Thyroid gland (tissue), 4 donors: ENCODE measurements around the gene ADAM22. TPM values are rescaled to one million over a fixed set of nuclear protein-coding genes. Genes with fewer than 3 reads are reported as not detected.

Experiments
- DNase-seq, 2 donors: peaks; one replicate each; pipeline ENCODE4 v3.0.0-alpha.2; 2019
- H3K27ac ChIP-seq, 3 donors: fragments of 200-600 bp; sonication (generic); 1 replicate in 2 of 3; 2 replicates in 1 of 3; pipeline ENCODE4 v1.5.1; 2016 to 2019; ENCODE audit warnings: mild to moderate bottlenecking in 1 of 3, moderate library complexity in 1 of 3
- H3K27me3 ChIP-seq: fragments of 200-600 bp; sonication (generic); one replicate; pipeline ENCODE4 v1.5.1; 2019
- H3K36me3 ChIP-seq, 2 donors: fragments of 200-600 bp; sonication (generic); one replicate each; pipeline ENCODE4 v1.5.1; 2016 to 2019
- H3K4me1 ChIP-seq, 2 donors: fragments of 200-600 bp; sonication (generic); one replicate each; pipeline ENCODE4 v1.5.1; 2017 to 2019
- H3K4me3 ChIP-seq, 3 donors: fragments of 200-600 bp; sonication (generic); replicated peaks in 1 of 3; 1 replicate in 2 of 3; 2 replicates in 1 of 3; pipeline ENCODE4 v1.5.1; 2016; ENCODE audit warnings: mild to moderate bottlenecking in 1 of 3
- H3K9me3 ChIP-seq: fragments of 200-600 bp; sonication (generic); one replicate; pipeline ENCODE4 v1.5.1; 2017
- CTCF ChIP-seq, 6 experiments: fragments of 200-600 bp in 3 of 6; fragments of 450-650 bp in 3 of 6; sonication (generic) in 3 of 6; IDR thresholded peaks; one replicate each; pipeline ENCODE4 v1.5.1; 2016 to 2019; ENCODE audit warnings: antibody characterized with exemption in 6 of 6, mild to moderate bottlenecking in 2 of 6, inconsistent platforms in 1 of 6, moderate library complexity in 1 of 6
- POLR2A ChIP-seq, 2 donors: fragments of 450-650 bp; IDR thresholded peaks; one replicate each; pipeline ENCODE4 v1.6.1; 2017; ENCODE audit warnings: antibody characterized with exemption in 2 of 2, mild to moderate bottlenecking in 2 of 2, moderate library complexity in 1 of 2
- WGBS, 2 donors: methylation state at CpG; one replicate each; pipeline ENCODE4 v1.1.5; 2017; 5-methylcytosine and 5-hydroxymethylcytosine counted together
- intact Hi-C: fragments of 100-400 bp; cut with DNase I; formaldehyde crosslinking; loops from one replicate; pipeline ENCODE4 v1.15.1; 2023
- total RNA-seq, 4 donors: library from RNA; depleted of rRNA; stranded (reverse); fragments of >200 nt; gene quantifications; one replicate each; pipeline ENCODE4 v1.2.3, GENCODE V29; 2016

Gene ADAM22
- total RNA-seq, 4 donors from 2014 or later: 13.0 to 25.0 (median 17.1) TPM

GRCh38 chr7:88202799-88203198 is 268.7 kb downstream of the ADAM22 start:
- H3K9me3 ChIP-seq: no peaks in the 10 kb centered on the region
- intact Hi-C loops: no loop called here
- no peaks in the 10 kb centered on the region for H3K4me1 ChIP-seq
- H3K27me3 ChIP-seq: no peaks in the 10 kb centered on the region
- 86 to 90% methylated on average over 3 of the region's 3 CpGs for WGBS, 2 donors
- TF ChIP-seq POLR2A (IDR thresholded peaks at IDR 0.05): no peak
- TF ChIP-seq CTCF (IDR thresholded peaks at IDR 0.05): no peak
- no peak overlapping the region for H3K4me3 ChIP-seq
- no peak for DNase-seq
- no peak overlapping the region for H3K27ac ChIP-seq
- H3K36me3 ChIP-seq: peaks cover 25 to 32% of the 10 kb centered on the region in 2 donors

- Histone ChIP-seq H3K27me3 (no peaks in the 10 kb centered on the region), H3K4me1 (no peaks in the 10 kb centered on the region), H3K27ac (no peak overlapping the region), H3K36me3 (peaks cover 31 to 37% of the 10 kb centered on the region in 2 donors), H3K4me3 (no peak overlapping the region), H3K9me3 (no peaks in the 10 kb centered on the region)
- DNase-seq: no peak
- WGBS, 2 donors: 95 to 96% methylated on average over 4 of the region's 4 CpGs
- no peak for TF ChIP-seq CTCF (IDR thresholded peaks at IDR 0.05)
- TF ChIP-seq POLR2A (IDR thresholded peaks at IDR 0.05): no peak
- intact Hi-C loops: no loop called here
Measured at GRCh38 chr7:88203401-88203800, 269.4 kb downstream of the ADAM22 start.

DNA sequence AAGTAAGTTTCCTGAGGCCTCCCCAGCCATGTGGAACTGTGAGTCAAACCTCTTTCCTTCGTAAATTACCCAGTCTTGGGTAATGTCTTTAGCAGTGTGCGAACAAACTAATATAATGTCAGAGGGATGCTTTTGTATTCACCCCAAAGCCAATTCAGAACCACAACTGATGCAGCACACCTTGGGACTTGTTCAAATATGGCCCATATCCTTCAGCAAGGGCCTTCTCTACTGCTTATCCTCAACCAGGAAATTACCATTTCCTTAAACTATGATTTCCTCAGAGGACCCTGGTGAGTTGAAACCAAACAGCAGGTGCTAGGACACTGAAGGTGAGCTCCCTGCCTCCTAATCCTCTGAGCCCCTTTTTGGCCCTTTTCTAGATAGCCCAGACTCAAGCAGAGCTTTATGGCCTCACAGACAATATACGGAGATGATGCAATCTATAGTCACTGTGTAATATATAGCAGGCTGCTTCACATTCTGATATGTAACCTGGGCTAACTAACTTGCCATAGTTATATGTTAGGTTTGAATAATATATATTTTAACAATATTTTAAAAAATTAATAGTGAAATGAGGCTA is 270.6 kb downstream of the ADAM22 start:
- intact Hi-C loops: no loop called here
- DNase-seq: no peak
- Histone ChIP-seq H3K36me3 (peaks cover 43 to 48% of the 10 kb centered on the region in 2 donors), H3K4me1 (no peaks in the 10 kb centered on the region), H3K27me3 (no peaks in the 10 kb centered on the region), H3K4me3 (no peak overlapping the region), H3K9me3 (no peaks in the 10 kb centered on the region), H3K27ac (no peak overlapping the region)
- no peak for TF ChIP-seq CTCF (IDR thresholded peaks at IDR 0.05)
- no peak for TF ChIP-seq POLR2A (IDR thresholded peaks at IDR 0.05)
- WGBS, 2 donors: 95% methylated on average over 3 of the region's 3 CpGs

GRCh38 chr7:88205179-88205578 is 271.1 kb downstream of the ADAM22 start:
- no peak for TF ChIP-seq POLR2A (IDR thresholded peaks at IDR 0.05)
- no peak for TF ChIP-seq CTCF (IDR thresholded peaks at IDR 0.05)
- Histone ChIP-seq H3K4me1 (no peaks in the 10 kb centered on the region), H3K27me3 (no peaks in the 10 kb centered on the region), H3K4me3 (no peak overlapping the region), H3K27ac (no peak overlapping the region), H3K9me3 (no peaks in the 10 kb centered on the region), H3K36me3 (peaks cover 46 to 50% of the 10 kb centered on the region in 2 donors)
- DNase-seq: no peak
- intact Hi-C loops: no loop called here

- Histone ChIP-seq H3K4me3 (no peak overlapping the region), H3K9me3 (no peaks in the 10 kb centered on the region), H3K27me3 (no peaks in the 10 kb centered on the region), H3K4me1 (no peaks in the 10 kb centered on the region), H3K27ac (no peak overlapping the region), H3K36me3 (peaks cover 46 to 50% of the 10 kb centered on the region in 2 donors)
- TF ChIP-seq POLR2A (IDR thresholded peaks at IDR 0.05) (no peak), CTCF (IDR thresholded peaks at IDR 0.05) (no peak)
- no peak for DNase-seq
- intact Hi-C loops: no loop called here
- 90 to 92% methylated on average over 4 of the region's 4 CpGs for WGBS, 2 donors
Measured at GRCh38 chr7:88206254-88206653, 272.2 kb downstream of the ADAM22 start.
